GM12892 (cell line): ENCODE measurements around the gene HNRNPM.

Experiments used
- DNase-seq: peaks from one replicate; pipeline ENCODE4 v3.0.0; 2011; ENCODE audit not compliant: insufficient read length
- FAIRE-seq: peaks from 2 replicates; lab custom pipeline; 2011; peaks lifted over from hg19 to GRCh38; lab: Jason Lieb, UNC
- POLR2A ChIP-seq: IDR thresholded peaks from 2 replicates; pipeline ENCODE4 v1.6.1; 2011; ENCODE audit warnings: low read depth, low read length, control low read depth
- POLR2AphosphoS5 ChIP-seq: IDR thresholded peaks from 2 replicates; pipeline ENCODE4 v1.6.1; 2011; ENCODE audit warnings: low read depth, low read length, control low read depth
- TAF1 ChIP-seq: IDR thresholded peaks from 2 replicates; pipeline ENCODE4 v1.6.1; 2011; ENCODE audit warnings: low read depth, mild to moderate bottlenecking, control low read depth, low read length, borderline replicate concordance

Gene HNRNPM

GRCh38 chr19:8498295-8498694 lies 53.5 kb downstream of the HNRNPM start:
- DNase-seq: no peak
- no peak for TF ChIP-seq POLR2AphosphoS5
- TF ChIP-seq TAF1: no peak
- TF ChIP-seq POLR2A: no peak
- no peak for FAIRE-seq

GRCh38 chr19:8499048-8499833 lies 54.5 kb downstream of the HNRNPM start:
- no peak for FAIRE-seq
- TF ChIP-seq TAF1: no peak
- TF ChIP-seq POLR2AphosphoS5: no peak
- TF ChIP-seq POLR2A: no peak
- no peak for DNase-seq

GRCh38 chr19:8500158-8500557 lies 55.4 kb downstream of the HNRNPM start:
- no peak for DNase-seq
- TF ChIP-seq TAF1 (no peak), POLR2AphosphoS5 (no peak), POLR2A (no peak)
- FAIRE-seq: no peak

DNA sequence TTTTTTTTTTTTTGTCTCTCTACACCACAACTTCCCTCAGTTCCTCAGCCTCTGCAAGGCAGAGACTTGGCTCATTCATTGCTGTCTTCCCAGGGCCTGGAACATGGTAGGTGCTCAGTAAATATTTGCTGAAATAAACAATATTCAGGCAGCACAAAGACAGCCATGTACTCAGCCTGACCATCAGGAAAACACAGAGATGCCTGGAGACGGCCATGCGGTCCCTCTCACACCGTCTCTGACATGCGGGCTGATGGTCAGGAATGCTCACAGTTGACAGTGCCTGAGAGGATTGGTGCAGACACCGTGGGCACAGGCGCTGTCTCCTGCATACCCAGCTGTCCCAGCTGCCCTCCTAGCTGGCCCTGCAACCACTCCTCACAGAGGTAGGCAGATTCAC lies 56.7 kb downstream of the HNRNPM start:
- DNase-seq: no peak
- TF ChIP-seq POLR2A (no peak), POLR2AphosphoS5 (no peak), TAF1 (no peak)
- FAIRE-seq: no peak

DNA sequence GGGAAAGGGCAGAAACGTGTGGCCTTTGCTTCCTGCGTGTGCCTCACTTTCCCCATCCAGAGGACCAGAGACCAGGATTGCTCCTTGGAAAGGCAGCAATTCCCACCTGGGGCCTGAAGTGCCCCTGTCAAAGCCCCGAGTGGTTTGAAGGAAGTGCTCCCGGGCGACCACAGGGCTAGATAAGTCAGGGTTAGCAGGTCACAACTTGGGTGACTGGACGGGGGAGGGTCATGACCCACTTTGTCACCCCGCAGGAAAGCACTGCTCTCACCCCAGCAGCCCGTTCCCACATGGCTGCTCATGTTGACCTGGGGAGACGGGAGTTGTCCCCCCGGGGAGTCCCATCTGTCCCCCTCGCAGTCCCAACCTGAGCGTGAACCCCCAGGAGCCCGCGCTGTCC lies 57.2 kb downstream of the HNRNPM start:
- no peak for FAIRE-seq
- no peak for DNase-seq
- TF ChIP-seq POLR2AphosphoS5 (no peak), POLR2A (no peak), TAF1 (no peak)

- FAIRE-seq: no peak
- no peak for TF ChIP-seq POLR2AphosphoS5
- TF ChIP-seq TAF1: no peak
- no peak for TF ChIP-seq POLR2A
Measured at GRCh38 chr19:8503510-8503909, 58.7 kb downstream of the HNRNPM start.

DNA sequence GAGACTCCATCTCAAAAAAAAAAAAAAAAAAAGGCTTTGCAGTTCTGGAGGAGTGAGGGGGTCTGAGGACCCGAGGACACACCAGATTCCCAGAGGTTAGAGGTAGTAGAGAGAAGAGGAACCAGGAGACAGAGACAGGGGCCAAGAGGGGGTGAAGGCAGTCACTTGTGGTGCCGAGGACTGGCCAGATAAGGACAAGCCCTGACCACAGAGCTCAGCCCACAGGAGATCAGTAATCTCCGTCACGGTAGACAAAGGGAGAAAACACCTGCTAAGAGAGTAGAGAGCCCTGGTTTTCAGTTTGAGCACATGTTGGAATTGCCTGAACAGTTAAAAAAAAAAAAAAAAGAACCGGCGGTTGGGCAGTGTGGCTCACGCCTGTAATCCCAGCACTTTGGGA lies 59.4 kb downstream of the HNRNPM start:
- no peak for FAIRE-seq
- DNase-seq: no peak
- TF ChIP-seq POLR2AphosphoS5 (no peak), TAF1 (no peak), POLR2A (no peak)

More at GRCh38 chr19:8503510-8503909, 58.7 kb downstream of the HNRNPM start:
- no peak for DNase-seq

DNA sequence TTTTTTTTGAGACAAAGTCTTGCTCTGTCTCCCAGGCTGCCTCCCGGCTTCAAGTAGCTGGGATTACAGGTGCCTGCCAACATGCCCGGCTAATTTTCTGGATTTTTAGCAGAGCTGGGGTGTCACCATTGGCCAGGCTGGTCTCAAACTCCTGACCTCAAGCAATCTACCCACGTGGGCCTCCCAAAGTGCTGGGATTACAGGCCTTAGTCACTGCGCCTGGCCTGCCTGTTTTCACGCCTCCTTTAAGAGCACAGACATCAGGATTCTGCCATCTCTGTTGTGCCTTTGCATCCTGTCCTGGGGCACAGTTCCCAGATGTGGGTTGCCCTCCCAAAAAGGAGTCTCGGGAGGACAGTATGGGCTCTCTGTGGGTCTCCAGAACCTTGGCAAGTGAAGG lies 60.1 kb downstream of the HNRNPM start:
- no peak for FAIRE-seq
- DNase-seq: no peak
- TF ChIP-seq POLR2AphosphoS5: no peak
- TF ChIP-seq POLR2A: no peak
- no peak for TF ChIP-seq TAF1

DNA sequence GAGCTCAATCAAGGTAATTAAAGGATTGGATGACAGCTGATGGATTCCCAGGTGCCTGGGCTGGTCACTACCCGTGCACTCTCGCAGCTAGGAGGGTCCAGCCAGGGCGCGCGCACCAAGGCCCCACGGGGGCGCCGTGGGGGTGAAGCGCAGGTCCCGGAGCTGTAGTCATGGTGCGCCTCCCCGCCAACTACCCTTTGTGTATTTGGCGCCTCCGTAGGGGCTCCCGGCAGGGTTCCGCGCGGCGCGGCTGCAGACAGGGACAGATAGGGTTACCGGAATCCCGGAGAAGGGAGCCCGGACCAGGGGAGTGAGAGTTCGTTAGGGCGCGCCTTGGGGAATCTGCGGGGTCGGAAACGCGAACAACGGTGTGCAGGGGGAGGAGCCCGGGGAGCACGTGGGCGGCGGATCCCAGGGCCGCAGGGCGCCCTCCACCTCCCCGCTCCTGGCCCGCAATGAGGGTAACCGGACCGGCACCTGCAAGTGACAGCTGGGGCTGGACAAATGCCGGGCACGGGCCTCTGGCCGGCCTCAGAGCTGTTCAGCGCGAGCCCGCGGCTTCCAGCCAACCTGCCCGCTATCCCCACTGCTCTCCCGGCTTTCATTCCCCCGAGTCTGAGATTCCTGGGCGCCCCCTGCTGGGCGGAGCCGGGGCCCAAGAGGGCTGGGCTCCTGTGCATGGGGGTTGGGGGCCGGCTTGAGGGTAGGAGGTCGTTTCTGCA lies 61.1 kb downstream of the HNRNPM start:
- TF ChIP-seq POLR2AphosphoS5: peak; percentile 64; the same call in 1 of the 2 replicates
- peak; percentile 56; the same call in 1 of the 2 replicates for TF ChIP-seq POLR2A
- TF ChIP-seq TAF1: no peak
- peak; percentile 86 for DNase-seq
- FAIRE-seq: peak; percentile 82

- DNase-seq: no peak
- no peak for TF ChIP-seq TAF1
- no peak for TF ChIP-seq POLR2A
- no peak; the same call in 1 of the 2 replicates for TF ChIP-seq POLR2AphosphoS5
- FAIRE-seq: no peak
Measured at GRCh38 chr19:8506402-8506957, 61.7 kb downstream of the HNRNPM start.

- FAIRE-seq (no peak), DNase-seq (no peak)
- TF ChIP-seq POLR2AphosphoS5 (no peak), TAF1 (no peak), POLR2A (no peak)
Measured at GRCh38 chr19:8510589-8511115, 65.9 kb downstream of the HNRNPM start.
